ENCODE results near the gene ZNF324. TPM values are rescaled to one million over a fixed set of nuclear protein-coding genes. Genes with fewer than 3 reads are reported as not detected.
"Not testable (repeated sequence)": the region's sequence is repeated elsewhere in the genome, so short reads cannot be mapped to it uniquely, and the experiment has no call there.

Gene ZNF324
- polyA plus RNA-seq, 4 donors = 3.2 to 5.8 (median 4.2) TPM

DNA sequence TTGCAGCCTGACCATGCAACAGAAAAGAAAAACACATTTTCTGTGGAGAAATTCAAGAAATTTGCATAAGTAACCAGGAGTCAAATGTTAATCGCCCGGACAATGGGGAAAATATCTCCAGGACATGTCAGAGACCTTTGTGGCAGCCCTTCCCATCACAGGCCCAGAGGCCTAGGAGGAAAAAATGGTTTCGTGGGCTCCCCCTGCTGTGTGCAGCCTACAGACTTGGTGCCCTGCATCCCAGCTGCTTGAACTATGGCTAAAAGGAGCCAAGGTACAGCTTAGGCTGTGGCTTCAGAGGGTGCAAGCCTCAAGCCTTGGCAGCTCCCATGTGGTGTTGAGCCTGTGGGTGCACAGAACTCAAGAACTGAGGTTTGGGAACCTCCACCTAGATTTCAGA is 18.0 kb upstream of the ZNF324 start:
- not testable (repeated sequence) for H3K4me1 ChIP-seq (ENCODE audit: control insufficient read depth in 3 of 3, insufficient read depth in 2 of 3, low read depth in 1 of 3, low read length in 2 of 3); FAIRE-seq; H3K9me3 ChIP-seq (ENCODE audit: control insufficient read depth in 2 of 2, insufficient read depth in 1 of 2, low read depth in 1 of 2, low read length in 1 of 2); H3K36me3 ChIP-seq (ENCODE audit: control insufficient read depth in 3 of 3, insufficient read depth in 2 of 3, low read depth in 1 of 3, low read length in 3 of 3); DNase-seq; H3K27ac ChIP-seq (ENCODE audit: low read depth in 1 of 3, low read length in 2 of 3); H3K4me3 ChIP-seq (ENCODE audit: low read depth in 1 of 3, low read length in 3 of 3); H3K27me3 ChIP-seq (ENCODE audit: control insufficient read depth in 3 of 3, insufficient read depth in 3 of 3, low read length in 3 of 3)
- 77 to 88% (median 84%) methylated on average over 3 of the region's 3 CpGs for WGBS, 3 donors

DNA sequence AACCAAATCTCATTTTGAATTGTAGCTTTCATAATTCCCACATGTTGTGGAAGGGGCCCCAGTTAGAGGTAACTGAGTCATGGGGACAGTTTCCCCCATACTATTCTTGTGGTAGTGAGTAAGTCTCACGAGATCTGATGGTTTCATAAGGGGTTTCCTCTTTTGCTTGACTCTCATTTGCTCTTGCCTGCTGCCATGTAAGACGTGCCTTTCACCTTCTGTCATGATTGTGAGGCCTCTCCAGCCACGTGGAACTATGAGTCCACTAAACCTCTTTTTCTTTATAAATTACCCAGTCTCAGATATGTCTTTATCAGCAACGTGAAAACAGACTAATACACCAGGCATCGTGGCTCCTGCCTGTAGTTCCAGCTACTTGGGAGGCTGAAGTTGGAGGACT is 16.9 kb upstream of the ZNF324 start:
- H3K27me3 ChIP-seq (ENCODE audit: control insufficient read depth in 3 of 3, insufficient read depth in 3 of 3, low read length in 3 of 3); DNase-seq; H3K9me3 ChIP-seq (ENCODE audit: control insufficient read depth in 2 of 2, insufficient read depth in 1 of 2, low read depth in 1 of 2, low read length in 1 of 2); H3K4me3 ChIP-seq (ENCODE audit: low read depth in 1 of 3, low read length in 3 of 3); H3K27ac ChIP-seq (ENCODE audit: low read depth in 1 of 3, low read length in 2 of 3); FAIRE-seq; H3K4me1 ChIP-seq (ENCODE audit: control insufficient read depth in 3 of 3, insufficient read depth in 2 of 3, low read depth in 1 of 3, low read length in 2 of 3): not testable (repeated sequence)
- peaks cover 0 to 14% (median 0%) of the 10 kb centered on the region in 3 donors for H3K36me3 ChIP-seq (ENCODE audit: control insufficient read depth in 3 of 3, insufficient read depth in 2 of 3, low read depth in 1 of 3, low read length in 3 of 3)
- 54 to 62% (median 54%) methylated on average over 5 of the region's 5 CpGs for WGBS, 3 donors

DNA sequence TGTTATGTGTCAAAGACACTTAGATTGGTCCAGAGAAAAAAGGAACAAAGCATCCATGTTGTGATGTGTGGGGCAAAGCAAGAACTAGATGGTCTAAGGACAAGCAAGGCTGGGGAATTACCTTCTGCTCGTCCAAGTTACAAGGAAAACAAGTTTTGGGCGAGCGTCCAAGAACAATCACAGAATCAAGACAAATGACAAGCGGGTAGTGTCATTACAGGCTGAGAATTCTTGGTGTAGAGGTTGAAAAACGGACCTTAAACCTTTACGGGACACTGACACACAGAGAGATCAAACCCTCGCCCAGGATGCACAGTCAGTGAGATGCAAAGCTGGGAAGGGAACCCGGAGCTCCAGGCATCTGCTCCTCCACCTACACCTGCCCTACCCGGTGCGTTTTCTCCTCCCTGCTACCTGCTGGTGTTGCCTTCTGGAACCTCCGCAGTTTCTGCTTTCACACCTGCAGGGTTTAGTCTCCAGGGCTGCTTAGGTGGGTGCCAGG is 16.0 kb upstream of the ZNF324 start:
- WGBS, 3 donors = 0 to 6% (median 3%) methylated on average over 11 of the region's 11 CpGs

DNA sequence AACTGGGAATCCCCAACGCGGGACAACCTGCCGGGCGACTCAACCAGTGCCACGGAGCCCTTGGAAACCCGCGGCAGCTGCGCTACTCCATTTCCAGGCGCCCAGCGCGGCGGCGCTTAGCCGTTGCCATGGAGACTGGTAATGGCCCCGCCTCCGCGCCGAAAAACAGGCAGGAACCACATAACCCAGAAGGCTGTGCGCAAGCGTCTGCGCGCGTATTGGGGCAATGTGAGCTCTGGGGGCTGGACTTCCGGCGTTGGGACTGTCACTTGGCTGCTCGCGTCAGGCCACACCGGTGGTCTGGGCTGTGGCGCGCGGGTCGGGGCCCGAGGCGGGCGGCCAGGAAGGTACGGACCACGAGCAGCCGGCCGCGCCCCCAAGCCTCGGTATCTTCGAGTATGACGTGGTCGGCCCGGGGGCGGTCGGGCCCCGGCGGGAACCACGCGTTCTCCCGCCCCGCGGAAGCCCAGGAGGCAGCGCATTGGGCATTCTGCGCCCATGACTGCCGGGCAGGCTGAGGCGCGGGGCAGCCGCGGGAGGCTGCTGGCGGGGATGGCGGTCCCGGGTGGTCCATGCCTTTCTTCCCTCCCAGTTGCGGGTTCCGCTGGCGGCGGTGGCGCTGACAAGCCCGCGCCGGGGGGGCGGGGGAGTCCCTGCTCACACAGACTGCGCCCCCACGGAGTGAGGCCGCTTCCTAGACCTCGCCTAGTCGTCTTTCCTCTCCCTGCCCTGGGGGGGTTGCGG is 15.3 kb upstream of the ZNF324 start, which contains the start of gene ZNF324B:
Gene ZNF324B (plus strand): TSS at position 265 of the 744 bp plus-strand sequence. CDS start 2,080 bp downstream, outside the sequence.
- FAIRE-seq = no peak
- peaks cover 0 to 7% (median 3%) of the 10 kb centered on the region in 3 donors for H3K27me3 ChIP-seq (ENCODE audit: control insufficient read depth in 3 of 3, insufficient read depth in 3 of 3, low read length in 3 of 3)
- peak; percentile 98 for DNase-seq
- H3K4me3 ChIP-seq (ENCODE audit: low read depth in 1 of 3, low read length in 3 of 3) = peak within 1 kb of the TSS; percentile 64 to 96 (median 76)
- peak within 1 kb of the TSS in 1 of 3 donors; percentile 61 for H3K27ac ChIP-seq (ENCODE audit: low read depth in 1 of 3, low read length in 2 of 3)
- WGBS, 3 donors = 0 to 1% (median 0%) methylated on average over 46 to 79 of the region's 79 CpGs
- H3K9me3 ChIP-seq (ENCODE audit: control insufficient read depth in 2 of 2, insufficient read depth in 1 of 2, low read depth in 1 of 2, low read length in 1 of 2) = peaks cover 0 to 8% of the 10 kb centered on the region in 2 donors
- H3K4me1 ChIP-seq (ENCODE audit: control insufficient read depth in 3 of 3, insufficient read depth in 2 of 3, low read depth in 1 of 3, low read length in 2 of 3) = peaks cover 0 to 2% (median 0%) of the 10 kb centered on the region in 3 donors
- peaks cover 0 to 24% (median 0%) of the 10 kb centered on the region in 3 donors for H3K36me3 ChIP-seq (ENCODE audit: control insufficient read depth in 3 of 3, insufficient read depth in 2 of 3, low read depth in 1 of 3, low read length in 3 of 3)

More for the DNA sequence above, 16.0 kb upstream of the ZNF324 start:
- Histone ChIP-seq H3K27ac (ENCODE audit: low read depth in 1 of 3, low read length in 2 of 3) (no peak overlapping the region), H3K27me3 (ENCODE audit: control insufficient read depth in 3 of 3, insufficient read depth in 3 of 3, low read length in 3 of 3) (peaks cover 0 to 7% (median 3%) of the 10 kb centered on the region in 3 donors), H3K9me3 (ENCODE audit: control insufficient read depth in 2 of 2, insufficient read depth in 1 of 2, low read depth in 1 of 2, low read length in 1 of 2) (peaks cover 0 to 8% of the 10 kb centered on the region in 2 donors), H3K4me1 (ENCODE audit: control insufficient read depth in 3 of 3, insufficient read depth in 2 of 3, low read depth in 1 of 3, low read length in 2 of 3) (peaks cover 0 to 2% (median 0%) of the 10 kb centered on the region in 3 donors), H3K4me3 (ENCODE audit: low read depth in 1 of 3, low read length in 3 of 3) (peak overlapping the region; percentile 64 to 96 (median 76)), H3K36me3 (ENCODE audit: control insufficient read depth in 3 of 3, insufficient read depth in 2 of 3, low read depth in 1 of 3, low read length in 3 of 3) (peaks cover 0 to 19% (median 0%) of the 10 kb centered on the region in 3 donors)
- no peak for DNase-seq
- no peak for FAIRE-seq

DNA sequence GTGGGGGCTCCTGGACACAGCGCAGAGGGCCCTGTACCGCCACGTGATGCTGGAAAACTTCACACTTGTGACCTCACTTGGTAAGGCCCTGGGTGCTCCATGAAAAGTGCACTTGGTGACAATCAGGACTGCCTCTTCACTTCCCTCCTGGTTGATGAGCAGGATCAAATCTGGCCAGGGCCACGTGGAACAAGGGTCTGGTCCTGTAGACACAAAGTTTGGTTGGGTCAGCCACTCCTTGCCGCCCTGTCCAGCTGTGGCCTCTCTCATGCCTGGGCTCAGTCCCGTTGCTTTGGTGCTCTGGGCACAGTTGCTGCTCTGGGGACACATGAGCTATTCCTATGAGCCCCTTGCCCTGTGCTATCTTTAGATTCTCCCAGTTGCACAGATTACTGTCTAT is 13.1 kb upstream of the ZNF324 start:
- H3K36me3 ChIP-seq (ENCODE audit: control insufficient read depth in 3 of 3, insufficient read depth in 2 of 3, low read depth in 1 of 3, low read length in 3 of 3) = peaks cover 0 to 36% (median 0%) of the 10 kb centered on the region in 3 donors
- no peak overlapping the region for H3K4me3 ChIP-seq (ENCODE audit: low read depth in 1 of 3, low read length in 3 of 3)
- H3K4me1 ChIP-seq (ENCODE audit: control insufficient read depth in 3 of 3, insufficient read depth in 2 of 3, low read depth in 1 of 3, low read length in 2 of 3) = peaks cover 0 to 2% (median 0%) of the 10 kb centered on the region in 3 donors
- DNase-seq (no peak), FAIRE-seq (no peak)
- peaks cover 0 to 8% of the 10 kb centered on the region in 2 donors for H3K9me3 ChIP-seq (ENCODE audit: control insufficient read depth in 2 of 2, insufficient read depth in 1 of 2, low read depth in 1 of 2, low read length in 1 of 2)
- WGBS, 3 donors = 93 to 96% (median 95%) methylated on average over 6 of the region's 6 CpGs
- H3K27ac ChIP-seq (ENCODE audit: low read depth in 1 of 3, low read length in 2 of 3) = no peak overlapping the region
- H3K27me3 ChIP-seq (ENCODE audit: control insufficient read depth in 3 of 3, insufficient read depth in 3 of 3, low read length in 3 of 3) = peaks cover 0 to 5% (median 3%) of the 10 kb centered on the region in 3 donors

DNA sequence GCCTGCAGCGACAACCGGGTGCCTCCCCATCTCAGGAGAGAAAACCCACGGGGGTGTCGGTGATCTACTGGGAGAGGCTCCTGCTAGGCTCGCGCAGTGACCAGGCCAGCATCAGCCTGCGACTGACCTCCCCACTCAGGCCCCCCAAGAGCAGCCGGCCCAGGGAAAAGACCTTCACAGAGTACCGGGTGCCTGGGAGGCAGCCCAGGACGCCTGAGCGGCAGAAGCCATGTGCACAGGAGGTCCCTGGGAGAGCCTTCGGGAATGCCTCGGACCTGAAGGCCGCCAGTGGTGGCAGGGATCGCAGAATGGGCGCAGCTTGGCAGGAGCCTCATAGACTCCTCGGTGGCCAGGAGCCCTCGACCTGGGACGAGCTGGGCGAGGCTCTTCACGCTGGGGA is 11.6 kb upstream of the ZNF324 start:
- no peaks in the 10 kb centered on the region for H3K9me3 ChIP-seq (ENCODE audit: control insufficient read depth in 2 of 2, insufficient read depth in 1 of 2, low read depth in 1 of 2, low read length in 1 of 2)
- FAIRE-seq (no peak), DNase-seq (no peak)
- H3K27me3 ChIP-seq (ENCODE audit: control insufficient read depth in 3 of 3, insufficient read depth in 3 of 3, low read length in 3 of 3) = no peaks in the 10 kb centered on the region
- H3K36me3 ChIP-seq (ENCODE audit: control insufficient read depth in 3 of 3, insufficient read depth in 2 of 3, low read depth in 1 of 3, low read length in 3 of 3) = peaks cover 0 to 36% (median 0%) of the 10 kb centered on the region in 3 donors
- no peak overlapping the region for H3K4me3 ChIP-seq (ENCODE audit: low read depth in 1 of 3, low read length in 3 of 3)
- peaks cover 0 to 2% (median 0%) of the 10 kb centered on the region in 3 donors for H3K4me1 ChIP-seq (ENCODE audit: control insufficient read depth in 3 of 3, insufficient read depth in 2 of 3, low read depth in 1 of 3, low read length in 2 of 3)
- no peak overlapping the region for H3K27ac ChIP-seq (ENCODE audit: low read depth in 1 of 3, low read length in 2 of 3)
- 96 to 97% (median 97%) methylated on average over 17 to 21 of the region's 21 CpGs for WGBS, 3 donors

DNA sequence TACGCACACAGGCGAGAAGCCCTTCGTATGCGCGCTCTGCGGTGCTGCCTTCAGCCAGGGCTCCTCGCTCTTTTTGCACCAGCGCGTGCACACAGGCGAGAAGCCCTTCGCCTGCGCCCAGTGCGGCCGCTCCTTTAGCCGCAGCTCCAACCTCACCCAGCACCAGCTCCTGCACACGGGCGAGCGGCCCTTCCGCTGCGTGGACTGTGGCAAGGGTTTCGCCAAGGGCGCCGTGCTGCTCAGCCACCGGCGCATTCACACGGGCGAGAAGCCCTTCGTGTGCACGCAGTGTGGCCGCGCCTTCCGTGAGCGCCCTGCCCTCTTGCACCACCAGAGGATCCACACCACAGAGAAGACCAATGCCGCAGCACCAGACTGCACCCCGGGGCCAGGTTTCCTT is 10.8 kb upstream of the ZNF324 start:
- Histone ChIP-seq H3K4me3 (ENCODE audit: low read depth in 1 of 3, low read length in 3 of 3) (no peak overlapping the region), H3K9me3 (ENCODE audit: control insufficient read depth in 2 of 2, insufficient read depth in 1 of 2, low read depth in 1 of 2, low read length in 1 of 2) (no peaks in the 10 kb centered on the region), H3K36me3 (ENCODE audit: control insufficient read depth in 3 of 3, insufficient read depth in 2 of 3, low read depth in 1 of 3, low read length in 3 of 3) (peaks cover 0 to 36% (median 0%) of the 10 kb centered on the region in 3 donors), H3K27ac (ENCODE audit: low read depth in 1 of 3, low read length in 2 of 3) (no peak overlapping the region), H3K4me1 (ENCODE audit: control insufficient read depth in 3 of 3, insufficient read depth in 2 of 3, low read depth in 1 of 3, low read length in 2 of 3) (no peaks in the 10 kb centered on the region), H3K27me3 (ENCODE audit: control insufficient read depth in 3 of 3, insufficient read depth in 3 of 3, low read length in 3 of 3) (no peaks in the 10 kb centered on the region)
- 97 to 99% (median 98%) methylated on average over 29 to 35 of the region's 35 CpGs for WGBS, 3 donors
- DNase-seq = no peak
- no peak for FAIRE-seq

DNA sequence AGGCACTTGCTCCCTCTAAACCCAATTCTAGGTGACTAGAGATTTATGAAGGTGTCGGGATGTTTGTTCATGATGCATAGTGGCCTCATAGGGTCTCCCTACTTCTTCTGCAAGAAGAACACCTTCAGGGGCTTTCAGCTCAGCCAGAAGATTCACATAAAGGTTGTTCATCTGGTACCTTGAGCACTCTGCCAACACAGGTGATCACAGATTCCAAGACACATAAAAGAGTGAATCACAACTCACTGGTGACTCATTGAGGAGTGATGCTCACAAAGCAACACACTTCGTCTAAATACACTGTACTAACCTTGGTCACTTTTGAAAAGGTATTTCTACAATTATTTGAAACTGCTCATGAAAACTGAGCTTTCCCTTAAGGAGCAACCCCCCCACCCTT is 6.8 kb upstream of the ZNF324 start:
- WGBS, 3 donors = 88 to 92% (median 89%) methylated on average over 2 of the region's 2 CpGs
- FAIRE-seq = no peak

More for the DNA sequence above, 6.8 kb upstream of the ZNF324 start:
- Histone ChIP-seq H3K27ac (ENCODE audit: low read depth in 1 of 3, low read length in 2 of 3) (no peak overlapping the region), H3K4me1 (ENCODE audit: control insufficient read depth in 3 of 3, insufficient read depth in 2 of 3, low read depth in 1 of 3, low read length in 2 of 3) (no peaks in the 10 kb centered on the region), H3K27me3 (ENCODE audit: control insufficient read depth in 3 of 3, insufficient read depth in 3 of 3, low read length in 3 of 3) (no peaks in the 10 kb centered on the region), H3K9me3 (ENCODE audit: control insufficient read depth in 2 of 2, insufficient read depth in 1 of 2, low read depth in 1 of 2, low read length in 1 of 2) (no peaks in the 10 kb centered on the region), H3K4me3 (ENCODE audit: low read depth in 1 of 3, low read length in 3 of 3) (no peak overlapping the region), H3K36me3 (ENCODE audit: control insufficient read depth in 3 of 3, insufficient read depth in 2 of 3, low read depth in 1 of 3, low read length in 3 of 3) (peaks cover 0 to 21% (median 0%) of the 10 kb centered on the region in 3 donors)
- DNase-seq = no peak
